ENCODE results near the gene TRAPPC2L.

The TRAPPC2L gene

GRCh38 chr16:88839745-88840599 is 17.0 kb upstream of the TRAPPC2L start:
- no peak for DNase-seq

- DNase-seq, result no peak
These were observed 16.2 kb upstream of the TRAPPC2L start for GRCh38 chr16:88840600-88841215.

GRCh38 chr16:88841521-88842307 is 15.2 kb upstream of the TRAPPC2L start:
- no peak for DNase-seq

- no peak for DNase-seq
These were observed 14.6 kb upstream of the TRAPPC2L start for GRCh38 chr16:88842308-88842756.

- DNase-seq, result no peak
These were observed 14.1 kb upstream of the TRAPPC2L start for GRCh38 chr16:88842806-88843205.

- no peak for DNase-seq
These were observed 13.7 kb upstream of the TRAPPC2L start for GRCh38 chr16:88843256-88843655.

- DNase-seq, result no peak
These were observed 12.4 kb upstream of the TRAPPC2L start for GRCh38 chr16:88844419-88845036.

GRCh38 chr16:88846088-88846487 is 10.8 kb upstream of the TRAPPC2L start:
- DNase-seq, result no peak

GRCh38 chr16:88847654-88848053 is 9.3 kb upstream of the TRAPPC2L start:
- DNase-seq, result no peak

- no peak for DNase-seq
These were observed 8.4 kb upstream of the TRAPPC2L start for GRCh38 chr16:88848557-88848956.

GRCh38 chr16:88850531-88851199 is 6.3 kb upstream of the TRAPPC2L start:
- no peak for DNase-seq

GRCh38 chr16:88851616-88852015 is 5.3 kb upstream of the TRAPPC2L start:
- no peak for DNase-seq

- DNase-seq, result no peak
These were observed 3.5 kb upstream of the TRAPPC2L start for GRCh38 chr16:88853325-88853941.

- DNase-seq, result no peak
These were observed 2.4 kb upstream of the TRAPPC2L start for GRCh38 chr16:88854306-88855111.

GRCh38 chr16:88855176-88855575 is 1.8 kb upstream of the TRAPPC2L start:
- no peak for DNase-seq

- DNase-seq, result no peak
These were observed 1.2 kb upstream of the TRAPPC2L start for GRCh38 chr16:88855736-88856121.

GRCh38 chr16:88856122-88856827 is 652 bp upstream of the TRAPPC2L start:
- no peak for DNase-seq

- DNase-seq, result no peak
These were observed 907 bp downstream of the TRAPPC2L start for GRCh38 chr16:88857728-88858339.

- DNase-seq, result no peak
These were observed 2.6 kb downstream of the TRAPPC2L start for GRCh38 chr16:88859381-88860091.

Measured in cortex of kidney (tissue), 1 donor.